ENCODE data around the gene KCNN1. TPM values are rescaled to one million over a fixed set of nuclear protein-coding genes. Genes with fewer than 3 reads are reported as not detected.

Gene KCNN1
- total and polyA plus RNA-seq, 9 of the 15 experiments (the other 6 are each of a cell fraction or from before 2014, with no cell fraction given), result 0.01 to 6.2 (median 0.72) TPM

DNA sequence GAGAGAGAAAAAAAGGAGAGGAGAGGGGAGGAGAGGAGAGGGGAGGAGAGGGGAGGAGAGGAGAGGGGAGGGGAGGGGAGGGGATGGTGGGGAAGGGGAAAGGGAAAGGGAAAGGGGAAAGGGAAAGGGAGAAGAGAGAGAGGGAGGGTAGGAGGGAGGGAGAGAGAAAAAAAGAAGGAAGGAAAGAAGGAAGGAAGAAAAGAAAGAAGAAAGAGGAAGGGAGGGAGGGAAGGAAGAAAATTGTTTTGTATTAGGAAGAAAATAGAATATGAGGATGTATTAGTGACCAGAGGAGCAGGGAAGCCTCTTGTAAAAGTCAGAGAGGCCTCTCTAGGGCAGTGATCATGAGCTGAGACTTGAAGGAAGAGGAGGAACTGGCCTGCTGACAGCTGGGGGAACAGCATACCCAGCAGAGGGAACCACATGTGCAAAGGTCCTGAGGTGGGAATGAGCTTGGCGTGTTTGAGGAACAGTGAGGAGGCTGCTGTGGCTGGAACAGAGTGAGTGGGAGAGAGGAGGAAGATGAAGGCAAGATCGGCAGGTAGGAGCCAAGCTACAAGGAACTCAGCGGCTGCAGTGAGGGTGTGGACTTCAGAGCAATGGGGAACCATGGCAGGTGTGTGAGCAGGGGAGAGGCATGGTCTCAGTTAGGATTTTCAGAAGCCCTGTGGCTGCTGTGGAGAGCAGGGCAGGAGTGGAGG lies 9.6 kb upstream of the KCNN1 start (continued):
- TF ChIP-seq PHB (CRISPR knock-in tag; IDR thresholded peaks at IDR 0.05), result no peak
- TF ChIP-seq KLF13 (tag; IDR thresholded peaks at IDR 0.05; ENCODE audit: borderline replicate concordance, low read depth), result no peak
- TF ChIP-seq RBM25 (IDR thresholded peaks at IDR 0.05; ENCODE audit: low read depth, low read length, severe bottlenecking), result peak; percentile 3
- TF ChIP-seq, protein P1, sequence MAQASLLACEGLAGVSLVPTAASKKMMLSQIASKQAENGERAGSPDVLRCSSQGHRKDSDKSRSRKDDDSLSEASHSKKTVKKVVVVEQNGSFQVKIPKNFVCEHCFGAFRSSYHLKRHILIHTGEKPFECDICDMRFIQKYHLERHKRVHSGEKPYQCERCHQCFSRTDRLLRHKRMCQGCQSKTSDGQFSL (CRISPR knock-in tag; IDR thresholded peaks at IDR 0.05), result no peak
- TF ChIP-seq, protein P1 (tag; IDR thresholded peaks at IDR 0.05), result no peak
- TF ChIP-seq ZNF79 (CRISPR knock-in tag; IDR thresholded peaks at IDR 0.05; ENCODE audit: low read depth), result no peak
- TF ChIP-seq TCF7L2 (IDR thresholded peaks at IDR 0.05; ENCODE audit: low read depth, low read length), result no peak
- TF ChIP-seq ZNF707 (CRISPR knock-in tag; conservative IDR thresholded peaks at IDR 0.05), result no peak
- TF ChIP-seq NR2C2 (CRISPR knock-in tag; IDR thresholded peaks at IDR 0.05), result no peak
- TF ChIP-seq NR2C2 (tag; IDR thresholded peaks at IDR 0.05), result no peak
- TF ChIP-seq BCOR (IDR thresholded peaks at IDR 0.05), result peak; percentile 87
- TF ChIP-seq, protein P2, sequence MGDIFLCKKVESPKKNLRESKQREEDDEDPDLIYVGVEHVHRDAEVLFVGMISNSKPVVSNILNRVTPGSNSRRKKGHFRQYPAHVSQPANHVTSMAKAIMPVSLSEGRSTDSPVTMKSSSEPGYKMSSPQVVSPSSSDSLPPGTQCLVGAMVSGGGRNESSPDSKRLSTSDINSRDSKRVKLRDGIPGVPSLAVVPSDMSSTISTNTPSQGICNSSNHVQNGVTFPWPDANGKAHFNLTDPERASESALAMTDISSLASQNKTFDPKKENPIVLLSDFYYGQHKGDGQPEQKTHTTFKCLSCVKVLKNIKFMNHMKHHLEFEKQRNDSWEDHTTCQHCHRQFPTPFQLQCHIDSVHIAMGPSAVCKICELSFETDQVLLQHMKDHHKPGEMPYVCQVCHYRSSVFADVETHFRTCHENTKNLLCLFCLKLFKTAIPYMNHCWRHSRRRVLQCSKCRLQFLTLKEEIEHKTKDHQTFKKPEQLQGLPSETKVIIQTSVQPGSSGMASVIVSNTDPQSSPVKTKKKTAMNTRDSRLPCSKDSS (IDR thresholded peaks at IDR 0.05; ENCODE audit: low read depth, partially characterized antibody), result no peak
- no peak for TF ChIP-seq CXXC5 (CRISPR knock-in tag; IDR thresholded peaks at IDR 0.05)
- no peak for TF ChIP-seq YBX1 (IDR thresholded peaks at IDR 0.05)
- TF ChIP-seq MTA1 (IDR thresholded peaks at IDR 0.05; ENCODE audit: borderline replicate concordance), result no peak
- TF ChIP-seq NR2C1 (IDR thresholded peaks at IDR 0.05), result no peak
- no peak for TF ChIP-seq NR2C1 (tag; IDR thresholded peaks at IDR 0.05)
- TF ChIP-seq, protein P3, sequence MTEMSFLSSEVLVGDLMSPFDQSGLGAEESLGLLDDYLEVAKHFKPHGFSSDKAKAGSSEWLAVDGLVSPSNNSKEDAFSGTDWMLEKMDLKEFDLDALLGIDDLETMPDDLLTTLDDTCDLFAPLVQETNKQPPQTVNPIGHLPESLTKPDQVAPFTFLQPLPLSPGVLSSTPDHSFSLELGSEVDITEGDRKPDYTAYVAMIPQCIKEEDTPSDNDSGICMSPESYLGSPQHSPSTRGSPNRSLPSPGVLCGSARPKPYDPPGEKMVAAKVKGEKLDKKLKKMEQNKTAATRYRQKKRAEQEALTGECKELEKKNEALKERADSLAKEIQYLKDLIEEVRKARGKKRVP (CRISPR knock-in tag; IDR thresholded peaks at IDR 0.05), result no peak
- no peak for TF ChIP-seq SRF (CRISPR knock-in tag; IDR thresholded peaks at IDR 0.05)
- no peak for TF ChIP-seq EZH2 (IDR thresholded peaks at IDR 0.05; ENCODE audit: borderline replicate concordance, low read depth, low read length)
- TF ChIP-seq CREB1 (IDR thresholded peaks at IDR 0.05), result no peak
- TF ChIP-seq CREB1 (CRISPR knock-in tag; IDR thresholded peaks at IDR 0.05), result no peak
- no peak for TF ChIP-seq MCM7 (IDR thresholded peaks at IDR 0.05)
- no peak for TF ChIP-seq CBX3 (IDR thresholded peaks at IDR 0.05; ENCODE audit: borderline replicate concordance in 1 of 2, low read length in 2 of 2)
- TF ChIP-seq HDAC2 (IDR thresholded peaks at IDR 0.05), result peak; percentile 37; the same call in 1 of the 2 replicates
- no peak for TF ChIP-seq BRF1 (IDR thresholded peaks at IDR 0.05; ENCODE audit: borderline replicate concordance, extremely low read depth, insufficient read length)
- 0 out of 2 replicates have a peak, but pooled peaks have one; percentile 45 for TF ChIP-seq PTBP1 (IDR thresholded peaks at IDR 0.05; ENCODE audit: low read depth, low read length)
- TF ChIP-seq ZNF316 (IDR thresholded peaks at IDR 0.05), result no peak
- no peak for TF ChIP-seq MTA2 (IDR thresholded peaks at IDR 0.05; ENCODE audit: low read depth)
- TF ChIP-seq ZNF212 (CRISPR knock-in tag; IDR thresholded peaks at IDR 0.05), result no peak
- TF ChIP-seq ZNF133 (CRISPR knock-in tag; IDR thresholded peaks at IDR 0.05), result no peak

All from K562 (cell line).